ENCODE measurements around the gene C6orf62.
"Not testable (repeated sequence)": the region's sequence is repeated elsewhere in the genome, so short reads cannot be mapped to it uniquely, and the experiment has no call there.

Gene C6orf62

DNA sequence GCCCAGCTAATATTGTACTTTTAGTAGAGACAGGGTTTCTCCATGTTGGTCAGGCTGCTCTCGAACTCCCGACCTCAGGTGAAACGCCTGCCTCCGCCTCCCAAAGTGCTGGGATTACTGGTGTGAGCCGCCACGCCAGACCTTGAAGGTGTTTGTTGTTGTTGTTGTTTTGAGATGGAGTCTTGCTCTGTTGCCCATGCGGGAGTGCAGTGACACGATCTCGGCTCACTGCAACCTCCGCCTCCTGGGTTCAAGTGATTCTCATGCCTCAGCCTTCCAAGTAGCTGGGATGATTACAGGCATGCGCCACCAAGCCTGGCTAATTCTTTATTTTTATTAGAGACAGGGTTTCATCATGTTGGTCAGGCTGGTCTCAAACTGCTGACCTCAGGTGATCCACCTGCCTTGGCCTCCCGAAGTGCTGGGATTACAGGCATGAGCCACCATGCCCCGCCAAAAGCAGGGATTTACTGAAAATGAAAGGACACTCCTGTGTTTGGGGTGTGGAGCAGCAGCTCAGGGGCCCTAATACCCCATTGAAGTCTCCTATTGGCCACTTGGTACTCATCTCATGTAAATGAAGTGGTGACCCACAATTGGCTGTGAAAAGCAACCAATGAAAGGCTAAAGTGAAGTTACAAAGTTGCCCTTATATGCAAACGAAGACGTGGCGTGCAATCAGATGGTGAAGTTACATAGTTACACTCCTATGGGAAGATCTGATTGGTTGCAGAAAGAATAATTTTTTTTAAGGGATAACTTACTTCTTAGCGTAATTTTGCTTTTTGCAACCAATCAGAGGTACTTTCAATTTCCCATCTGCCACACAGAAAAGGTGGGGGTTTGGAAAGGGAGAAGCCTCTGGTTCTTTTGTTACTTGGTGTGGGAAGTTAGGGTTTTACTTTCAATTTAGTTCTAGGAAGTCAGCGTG, 50.6 kb downstream of the C6orf62 start:
- DNase-seq (ENCODE audit: low read depth, low spot score) = not testable (repeated sequence)

DNA sequence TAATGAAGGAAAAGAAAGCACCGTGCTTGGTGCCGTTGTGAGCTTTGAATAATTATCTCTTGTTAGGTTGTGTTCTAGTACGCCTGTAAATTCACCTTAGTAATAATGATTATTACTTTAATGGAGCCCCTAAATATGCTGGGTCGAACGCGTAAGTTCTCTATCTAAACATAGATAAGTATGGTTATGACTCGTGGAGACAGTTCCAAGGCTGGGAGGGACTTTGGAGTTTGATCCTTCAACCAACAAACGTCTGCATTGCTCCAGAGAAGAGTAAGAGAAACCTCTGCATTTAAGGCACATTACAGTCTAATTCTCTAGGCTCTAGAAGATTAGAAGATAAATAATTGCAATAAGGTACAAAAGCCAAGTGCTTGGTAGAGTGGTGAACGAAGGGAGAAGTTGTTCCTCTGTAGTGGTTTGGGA, 51.6 kb downstream of the C6orf62 start:
- DNase-seq (ENCODE audit: low read depth, low spot score) = no peak

DNA sequence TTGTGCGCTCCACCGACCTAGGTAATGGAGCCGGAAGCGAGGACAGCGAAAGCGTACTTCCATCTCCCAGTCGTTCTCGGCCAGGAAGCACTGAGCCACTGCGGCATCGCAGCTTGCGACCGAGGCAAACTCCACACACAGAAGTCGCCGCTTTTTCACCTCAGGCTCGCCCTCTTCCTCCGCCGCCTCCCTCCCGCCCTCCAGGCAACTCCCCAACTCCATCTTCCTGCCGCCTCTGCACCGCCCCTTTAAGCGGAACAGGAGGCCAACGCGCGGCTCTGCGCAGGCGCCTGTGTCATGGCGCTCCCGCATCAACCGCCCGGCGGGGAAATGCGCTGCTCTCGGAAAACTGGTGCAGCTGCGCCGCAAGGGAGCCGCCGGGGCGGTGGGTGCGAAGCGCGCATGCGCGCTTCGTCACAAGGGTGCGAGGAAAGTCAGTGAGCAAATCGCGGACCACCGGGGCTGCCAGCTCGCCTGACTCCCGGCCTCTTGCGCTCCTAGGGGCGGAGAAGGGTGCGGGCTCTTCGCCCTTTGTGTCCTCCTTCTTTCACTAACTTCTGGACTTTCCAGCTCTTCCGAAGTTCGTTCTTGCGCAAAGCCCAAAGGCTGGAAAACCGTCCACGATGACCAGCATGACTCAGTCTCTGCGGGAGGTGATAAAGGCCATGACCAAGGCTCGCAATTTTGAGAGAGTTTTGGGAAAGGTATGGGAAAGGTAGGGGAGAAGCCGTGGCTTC, 52.1 kb downstream of the C6orf62 start, which contains the start of the genes ACOT13 and TDP2:
Gene ACOT13, plus strand, starts transcription at position 437 of the 737 bp plus-strand sequence. Its CDS starts 187 bp downstream, at position 624.
Gene TDP2, minus strand, starts transcription at position 259 of the 737 bp plus-strand sequence. Its CDS starts 37 bp downstream, at position 222.
- DNase-seq (ENCODE audit: low read depth, low spot score) = peak; percentile 92

DNA sequence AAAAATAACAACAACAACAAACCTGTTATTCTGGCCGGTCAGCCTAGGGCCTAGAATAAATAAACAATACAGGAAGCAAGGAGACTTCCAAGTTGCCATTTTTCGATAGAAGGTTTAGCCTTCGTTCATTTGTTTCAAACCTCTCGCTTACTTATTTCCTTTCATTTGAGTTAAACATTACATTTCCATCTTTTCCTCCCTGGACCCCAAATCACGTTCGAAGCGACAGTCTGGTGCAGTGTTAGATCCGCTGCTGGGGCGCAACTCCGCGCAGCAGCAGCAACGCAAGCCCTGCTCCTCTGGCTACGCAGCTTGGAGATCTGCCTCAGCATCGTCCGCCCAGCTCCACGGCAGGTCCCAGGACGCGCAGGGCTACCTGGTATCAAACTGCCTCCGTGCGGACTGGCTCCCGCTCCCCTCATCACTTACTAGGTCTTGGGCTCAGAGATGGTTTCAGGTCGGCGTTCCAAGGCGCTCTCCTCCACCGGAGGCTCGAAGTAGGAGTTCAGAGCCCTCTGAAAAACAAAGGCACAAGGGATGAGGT, 52.8 kb downstream of the C6orf62 start:
- DNase-seq (ENCODE audit: low read depth, low spot score) = no peak

DNA sequence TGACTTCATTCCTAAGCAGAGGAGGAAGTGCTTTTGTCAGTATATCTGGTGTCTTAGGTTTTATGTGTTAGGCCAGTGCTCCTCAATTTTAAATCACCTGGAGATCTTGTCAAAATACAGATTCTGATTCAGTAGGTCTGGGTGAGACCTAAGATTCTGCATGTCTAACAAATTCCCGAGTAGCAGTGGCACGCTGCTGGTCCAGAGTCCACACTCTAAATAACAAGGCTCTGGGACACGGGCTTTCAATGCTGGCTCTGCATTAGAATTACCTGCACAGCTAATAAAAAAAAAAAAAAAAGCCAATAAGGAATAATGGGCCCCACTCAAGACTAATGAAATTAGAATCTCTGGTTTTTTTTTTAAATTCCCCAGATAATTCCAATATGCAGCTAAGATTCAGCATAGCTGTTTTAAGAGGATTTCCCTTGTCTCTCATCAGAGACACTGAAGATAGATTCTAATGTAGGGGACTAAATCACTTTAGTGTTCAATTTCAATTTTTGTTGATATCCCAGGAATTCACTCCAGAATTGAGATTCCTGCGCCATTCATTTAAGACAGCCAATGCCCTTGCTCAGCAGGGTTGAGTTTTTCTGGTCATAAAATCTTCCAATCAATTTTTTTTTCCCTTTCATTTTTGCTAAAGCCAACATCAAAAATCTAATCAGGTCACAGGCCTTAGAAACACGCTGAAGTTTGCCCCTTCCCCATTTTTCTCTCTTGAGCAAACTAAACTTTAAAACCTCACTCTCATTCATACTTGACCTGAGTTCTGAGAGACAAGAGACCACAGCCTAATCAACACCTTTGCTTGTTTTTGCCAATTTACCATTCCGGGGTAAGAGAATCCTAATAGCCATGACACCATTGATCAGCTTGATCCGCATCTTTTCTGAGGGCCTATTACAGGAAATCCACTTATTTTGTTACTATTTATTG, 54.6 kb downstream of the C6orf62 start:
- DNase-seq (ENCODE audit: low read depth, low spot score) = no peak

DNA sequence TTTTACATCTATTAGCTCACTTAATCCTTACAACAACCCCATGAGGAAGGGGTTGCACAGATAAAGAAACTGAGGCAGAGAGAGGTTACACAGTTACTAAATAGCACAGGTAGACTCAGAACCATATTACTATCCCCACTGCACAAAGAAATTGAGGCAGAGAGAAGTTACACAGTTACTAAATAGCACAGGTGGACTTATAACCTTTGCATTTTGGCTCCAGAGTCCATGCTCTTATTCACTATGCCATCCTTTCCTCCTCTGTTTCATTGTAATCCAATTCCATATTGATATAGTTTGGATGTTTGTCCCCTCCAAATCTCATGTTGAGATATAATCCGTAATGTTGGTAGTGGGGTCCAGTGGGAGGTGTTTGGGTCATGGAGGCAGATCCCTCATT, 55.8 kb downstream of the C6orf62 start:
- no peak for DNase-seq (ENCODE audit: low read depth, low spot score)

DNA sequence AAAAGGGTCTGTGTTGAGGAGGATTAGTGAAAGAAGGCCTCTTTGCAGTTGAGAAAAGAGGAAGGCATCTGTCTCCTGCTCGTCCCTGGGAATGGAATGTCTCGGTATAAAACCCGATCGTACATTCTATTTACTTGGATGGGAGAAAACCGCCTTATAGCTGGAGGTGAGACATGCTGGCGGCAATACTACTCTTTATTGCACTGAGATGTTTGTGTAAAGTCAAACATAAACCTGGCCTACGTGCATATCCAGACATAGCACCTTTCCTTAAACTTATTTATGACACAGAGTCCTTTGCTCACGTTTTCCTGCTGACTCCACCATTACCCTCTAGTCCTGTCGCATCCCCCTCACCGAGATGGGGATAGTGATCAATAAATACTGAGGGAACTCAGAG, 56.7 kb downstream of the C6orf62 start:
- no peak for DNase-seq (ENCODE audit: low read depth, low spot score)

DNA sequence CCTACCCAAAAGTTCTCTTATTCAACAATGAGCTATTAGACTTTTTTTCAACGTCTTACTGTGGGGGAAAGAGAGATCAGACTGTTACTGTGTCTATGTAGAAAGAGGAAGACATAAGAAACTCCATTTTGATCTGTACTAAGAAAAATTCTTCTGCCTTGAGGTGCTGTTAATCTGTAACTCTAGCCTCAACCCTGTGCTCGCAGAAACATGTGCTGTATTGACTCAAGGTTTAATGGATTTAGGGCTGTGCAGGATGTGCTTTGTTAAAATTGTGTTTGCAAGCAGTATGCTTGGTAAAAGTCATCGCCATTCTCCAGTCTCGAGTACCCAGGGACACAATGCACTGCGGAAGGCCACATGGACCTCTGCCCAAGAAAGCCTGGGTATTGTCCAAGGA, 57.2 kb downstream of the C6orf62 start:
- not testable (repeated sequence) for DNase-seq (ENCODE audit: low read depth, low spot score)

DNA sequence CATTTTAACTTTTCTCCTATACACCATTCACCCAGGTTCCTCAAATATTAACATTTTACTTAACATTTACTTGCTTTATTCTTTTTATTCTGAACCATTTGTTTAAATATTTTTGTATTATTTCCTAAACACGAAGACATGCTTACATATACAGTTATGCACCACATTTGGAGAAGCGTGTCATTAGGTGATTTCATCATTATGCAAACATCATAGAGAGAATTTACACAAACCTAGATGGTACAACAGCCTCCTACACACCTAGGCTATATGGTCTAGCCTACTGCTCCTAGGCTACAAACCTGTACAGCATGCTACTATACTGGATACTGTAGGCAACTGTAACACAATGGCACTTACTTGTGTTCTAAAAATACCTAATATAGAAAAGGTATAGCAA, 58.8 kb downstream of the C6orf62 start:
- DNase-seq (ENCODE audit: low read depth, low spot score) = no peak

DNA sequence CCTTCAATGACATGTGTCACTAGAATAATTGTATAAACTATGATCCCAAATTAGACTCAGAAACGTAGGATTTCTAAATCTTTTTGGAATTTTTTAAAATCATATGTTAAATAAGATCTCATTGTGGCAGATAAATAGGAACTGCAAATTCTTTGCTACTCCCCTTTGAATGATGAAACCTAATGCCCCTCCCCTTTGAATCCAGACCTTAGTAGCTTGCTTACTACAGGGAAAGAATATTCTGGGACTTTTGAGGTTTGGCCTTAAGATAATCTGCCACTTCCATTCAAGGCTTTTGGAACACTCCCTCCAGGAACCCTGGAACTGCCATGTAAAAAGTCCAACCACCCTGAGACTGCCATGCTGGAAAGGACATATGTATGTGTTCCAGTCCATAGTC, 59.4 kb downstream of the C6orf62 start:
- no peak for DNase-seq (ENCODE audit: low read depth, low spot score)

DNA sequence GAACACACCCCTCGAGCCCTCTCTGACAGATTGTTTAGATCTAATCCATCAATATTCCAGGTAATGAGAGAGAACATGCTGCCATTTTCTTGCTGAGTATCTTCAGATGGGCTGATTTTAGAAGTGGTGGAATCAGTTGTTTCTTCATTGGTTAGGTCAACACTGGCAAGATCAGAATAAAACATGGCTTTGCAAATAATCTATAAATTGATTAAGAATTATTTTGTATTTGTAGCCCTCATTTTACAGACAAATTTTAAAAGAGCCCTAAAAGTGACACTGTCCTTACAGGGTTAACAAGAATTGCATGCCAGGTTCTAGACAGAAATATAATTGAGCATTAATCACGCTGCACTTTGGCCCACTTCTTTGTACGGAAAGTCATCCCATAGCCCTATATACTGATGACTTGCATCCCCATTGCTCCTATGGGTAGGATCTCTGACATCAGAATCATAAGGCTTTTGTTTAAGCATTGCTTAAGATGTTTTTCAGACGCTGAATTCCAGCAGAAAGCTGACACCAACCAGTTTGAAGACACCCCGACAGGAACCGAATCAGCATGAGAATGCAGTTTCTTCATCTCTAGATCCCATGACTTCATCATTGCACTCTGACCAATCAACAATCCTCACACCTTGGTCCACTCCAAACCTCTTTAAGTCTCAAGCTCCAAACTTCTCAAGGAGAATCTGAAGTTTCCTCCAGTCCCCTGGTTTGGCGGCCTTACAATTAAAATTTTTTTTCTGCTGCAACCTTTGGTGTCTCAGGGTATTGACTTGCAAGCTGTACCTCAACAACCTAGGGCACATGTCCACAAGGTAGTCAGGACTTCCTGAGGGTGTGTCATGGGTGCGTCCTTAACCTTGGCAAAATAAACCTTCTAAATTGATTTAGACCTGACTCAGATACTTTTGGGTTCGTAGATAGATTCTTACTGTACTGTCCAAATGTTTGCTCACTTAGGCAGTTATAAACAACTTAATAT, 60.1 kb downstream of the C6orf62 start:
- DNase-seq (ENCODE audit: low read depth, low spot score) = no peak

DNA sequence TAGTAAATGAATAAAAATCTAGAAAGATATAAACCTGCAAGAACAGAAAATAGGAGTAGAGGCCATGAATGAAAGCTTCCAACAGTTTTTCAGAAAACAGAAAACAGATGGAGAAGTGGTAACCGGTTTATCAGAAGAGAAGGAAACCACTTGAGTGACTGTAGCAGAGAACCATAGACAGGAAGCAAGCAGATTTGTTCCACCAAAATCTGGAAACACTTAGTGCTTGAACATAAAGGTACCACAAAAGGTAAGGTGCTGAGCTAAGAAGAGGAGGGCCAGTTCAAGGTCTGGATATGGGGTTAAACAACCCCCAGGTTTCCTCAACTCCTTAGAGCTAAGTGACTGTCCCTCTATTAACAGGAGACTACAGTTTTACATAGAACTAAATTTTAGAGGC, 63.7 kb downstream of the C6orf62 start:
- DNase-seq (ENCODE audit: low read depth, low spot score) = no peak

All from activated naive CD8-positive, alpha-beta T cell treated with anti-CD3 and anti-CD28 coated beads, Interleukin-2, amount 50 U/mL, for 16 hours (primary cell).